Choroid plexus epithelial cell (primary cell): ENCODE measurements around the gene TFAP2E.
"Not testable (repeated sequence)": the region's sequence is repeated elsewhere in the genome, so short reads cannot be mapped to it uniquely, and the experiment has no call there.

Experiments
- DNase-seq: peaks from one replicate; pipeline ENCODE4 v3.0.0-alpha.2; 2010; ENCODE audit warnings: low read depth
- H3K4me3 ChIP-seq: 2 replicates; pipeline ENCODE4 v1.5.1; 2011; ENCODE audit warnings: low read depth, mild to moderate bottlenecking, control low read depth, low read length, moderate library complexity
- CTCF ChIP-seq: conservative IDR thresholded peaks from 2 replicates; pipeline ENCODE4 v1.5.1; 2011; ENCODE audit warnings: low read depth, mild to moderate bottlenecking, control low read depth, inconsistent platforms, low read length, moderate library complexity

TFAP2E gene

GRCh38 chr1:35574655-35575415 is 1.7 kb downstream of the TFAP2E start:
- no peak for DNase-seq
- H3K4me3 ChIP-seq = no peak overlapping the region
- TF ChIP-seq CTCF = no peak

DNA sequence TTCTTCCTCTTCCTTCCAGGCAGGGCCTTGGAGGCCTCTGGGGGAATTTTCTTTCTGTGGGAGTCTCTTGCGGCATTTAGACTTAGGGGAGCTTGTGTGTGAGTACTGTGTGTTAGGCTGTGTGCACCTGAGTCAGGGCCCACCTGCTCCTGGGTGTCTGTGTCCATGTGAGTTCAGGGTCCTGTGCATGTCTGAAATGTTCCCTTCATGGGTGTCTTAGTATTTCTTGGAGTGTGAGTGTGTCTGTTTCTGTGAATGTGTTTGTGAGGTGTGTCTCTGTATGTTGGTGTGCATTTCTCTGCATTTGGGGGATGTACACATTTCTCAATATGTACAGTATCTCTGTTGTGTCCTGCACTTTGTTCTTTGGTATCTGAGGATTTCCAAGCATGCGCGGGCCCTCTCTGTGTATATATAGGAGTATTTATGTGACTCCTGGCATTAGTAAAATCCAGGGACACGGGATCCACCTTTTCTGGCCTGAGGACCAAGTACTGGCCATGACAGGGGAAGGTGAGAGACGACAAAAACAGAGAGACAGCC is 2.4 kb downstream of the TFAP2E start:
- no peak for TF ChIP-seq CTCF
- DNase-seq = no peak
- H3K4me3 ChIP-seq = no peak overlapping the region

DNA sequence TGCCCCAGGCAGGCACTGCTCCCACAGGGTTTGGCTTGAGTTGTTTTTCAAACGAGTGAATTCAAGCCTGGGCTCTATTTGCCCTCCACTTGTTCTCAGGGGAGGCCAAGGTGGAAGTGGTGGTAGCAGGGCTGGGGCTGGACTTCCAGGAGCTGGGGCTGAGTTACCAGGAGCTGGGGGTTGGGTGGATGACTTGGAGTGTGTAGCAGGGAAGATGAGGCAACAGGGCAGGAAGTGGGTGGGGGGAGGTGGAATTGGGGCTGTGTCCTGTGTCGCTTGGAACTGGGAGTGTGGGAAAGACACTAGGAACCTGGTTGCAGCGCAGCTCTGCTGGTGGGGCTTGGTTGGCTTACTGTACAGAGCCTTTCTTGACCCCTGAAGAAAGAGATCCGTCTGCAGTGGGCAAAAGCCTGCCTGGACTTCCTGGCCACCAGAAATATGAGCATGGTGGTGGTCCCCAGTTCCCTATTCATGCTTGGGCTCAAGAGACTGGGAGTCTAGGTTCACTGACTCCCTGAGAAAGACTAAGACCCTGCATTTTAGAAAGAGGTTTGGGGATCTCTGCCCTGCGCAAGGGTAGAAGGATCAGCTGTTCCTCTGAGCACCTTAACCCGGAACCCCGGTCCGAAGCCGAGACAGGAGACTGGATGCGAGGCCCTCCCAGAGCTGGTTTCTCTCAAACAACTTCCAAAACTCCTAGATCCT is 3.1 kb downstream of the TFAP2E start:
- no peak for TF ChIP-seq CTCF
- no peak for DNase-seq
- H3K4me3 ChIP-seq = no peak overlapping the region

DNA sequence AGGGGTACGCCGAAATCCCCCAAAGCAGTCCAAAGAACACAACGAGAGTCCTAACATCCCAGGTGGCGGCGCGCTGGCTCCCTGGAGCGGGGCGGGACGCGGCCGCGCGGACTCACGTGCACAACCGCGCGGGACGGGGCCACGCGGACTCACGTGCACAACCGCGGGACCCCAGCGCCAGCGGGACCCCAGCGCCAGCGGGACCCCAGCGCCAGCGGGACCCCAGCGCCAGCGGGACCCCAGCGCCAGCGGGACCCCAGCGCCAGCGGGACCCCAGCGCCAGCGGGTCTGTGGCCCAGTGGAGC is 3.6 kb downstream of the TFAP2E start:
- not testable (repeated sequence) for H3K4me3 ChIP-seq, DNase-seq

GRCh38 chr1:35577071-35577998 is 4.2 kb downstream of the TFAP2E start:
- no peak for TF ChIP-seq CTCF

DNA sequence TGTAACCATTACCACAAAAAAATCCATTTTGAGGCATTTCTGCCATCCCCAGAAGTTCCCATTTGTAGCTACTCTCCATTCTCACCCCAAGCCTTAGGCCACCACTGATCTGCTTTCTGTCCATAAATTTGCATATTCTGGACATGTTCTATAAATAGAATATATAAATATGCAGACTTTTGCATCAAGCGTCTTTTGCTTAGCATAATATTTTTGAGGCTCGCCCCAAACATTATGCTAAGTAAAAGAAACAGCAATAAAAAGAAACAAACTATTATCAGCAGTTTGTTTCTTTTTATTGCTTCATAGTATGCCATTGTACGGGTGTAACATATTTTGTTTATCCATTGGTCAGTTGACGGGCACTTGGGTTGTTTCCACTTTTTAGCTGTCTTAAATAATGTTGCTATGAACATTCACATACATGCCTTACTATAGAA is 7.9 kb downstream of the TFAP2E start:
- no peak for DNase-seq
- no peak for TF ChIP-seq CTCF
- H3K4me3 ChIP-seq = no peak overlapping the region

More at GRCh38 chr1:35577071-35577998, 4.2 kb downstream of the TFAP2E start:
- no peak for DNase-seq
- peak overlapping the region; percentile 50 for H3K4me3 ChIP-seq

GRCh38 chr1:35581621-35582020 is 8.5 kb downstream of the TFAP2E start:
- not testable (repeated sequence) for H3K4me3 ChIP-seq, DNase-seq
